HepG2 (cell line): ENCODE measurements around the gene FN1. TPM values are rescaled to one million over a fixed set of nuclear protein-coding genes. Genes with fewer than 3 reads are reported as not detected.

Source experiments
- FOXA3 ChIP-seq: IDR thresholded peaks from 2 replicates; pipeline ENCODE4 v1.6.1; 2016; ENCODE audit warnings: missing genetic modification reagents, missing compliant biosample characterization
- HMGXB4 ChIP-seq, 2 experiments: sonication (generic) in 1 of 2; formaldehyde crosslinking in 1 of 2; IDR thresholded peaks; 2 replicates each; pipeline versions ENCODE4 v1.4.0 to v1.6.1; 2018 to 2020; ENCODE audit warnings: missing genetic modification reagents in 2 of 2, borderline replicate concordance in 1 of 2, low read depth in 1 of 2, mild to moderate bottlenecking in 1 of 2, missing biosample characterization in 1 of 2
- MNT ChIP-seq: fragments of 450-650 bp; IDR thresholded peaks from 2 replicates; pipeline ENCODE4 v1.6.1; 2016
- NFIB ChIP-seq: sonication (generic); formaldehyde crosslinking; IDR thresholded peaks from 2 replicates; pipeline ENCODE4 v1.9.0; 2021; ENCODE audit warnings: missing genetic modification reagents, mild to moderate bottlenecking, borderline replicate concordance
- RARG ChIP-seq: sonication (generic); formaldehyde crosslinking; IDR thresholded peaks from 2 replicates; pipeline ENCODE4 v1.4.0; 2020; ENCODE audit warnings: low read depth, mild to moderate bottlenecking, missing genetic modification reagents
- RBM39 ChIP-seq: fragments of 200-400 bp; formaldehyde crosslinking; IDR thresholded peaks from one replicate; pipeline ENCODE4 v1.6.1; 2018; ENCODE audit warnings: antibody characterized with exemption, mild to moderate bottlenecking, low read depth, low read length; ENCODE audit not compliant: poor library complexity, severe bottlenecking
- REXO4 ChIP-seq: sonication (generic); formaldehyde crosslinking; IDR thresholded peaks from 2 replicates; pipeline ENCODE4 v1.8.0; 2022; ENCODE audit warnings: missing genetic modification reagents, mild to moderate bottlenecking, borderline replicate concordance
- SMAD3 ChIP-seq: sonication (generic); formaldehyde crosslinking; IDR thresholded peaks from 2 replicates; pipeline ENCODE4 v1.4.0; 2020; ENCODE audit warnings: missing genetic modification reagents
- SMAD9 ChIP-seq: sonication (generic); formaldehyde crosslinking; IDR thresholded peaks from 2 replicates; pipeline ENCODE4 v1.5.1; 2020; ENCODE audit warnings: mild to moderate bottlenecking, missing genetic modification reagents
- SP5 ChIP-seq: IDR thresholded peaks from 2 replicates; pipeline ENCODE4 v1.6.1; 2016; ENCODE audit warnings: low read depth, borderline replicate concordance
- ZBTB14 ChIP-seq: sonication (generic); formaldehyde crosslinking; IDR thresholded peaks from 2 replicates; pipeline ENCODE4 v1.4.0; 2020; ENCODE audit warnings: missing genetic modification reagents
- ZBTB38 ChIP-seq: sonication (generic); formaldehyde crosslinking; IDR thresholded peaks from 2 replicates; pipeline ENCODE4 v1.5.1; 2020; ENCODE audit warnings: mild to moderate bottlenecking, missing genetic modification reagents
- ZFP37 ChIP-seq: sonication (generic); formaldehyde crosslinking; IDR thresholded peaks from 2 replicates; pipeline ENCODE4 v1.4.0; 2020; ENCODE audit warnings: missing genetic modification reagents, borderline replicate concordance
- ZKSCAN1 ChIP-seq: fragments of 150-350 bp; IDR thresholded peaks from 2 replicates; pipeline ENCODE4 v1.6.1; 2014; ENCODE audit warnings: low read length
- ZNF3 ChIP-seq: IDR thresholded peaks from 2 replicates; pipeline ENCODE4 v1.7.0; 2017; ENCODE audit warnings: inconsistent platforms
- ZNF446 ChIP-seq: sonication (generic); formaldehyde crosslinking; IDR thresholded peaks from 2 replicates; pipeline ENCODE4 v1.5.0; 2020; ENCODE audit warnings: mild to moderate bottlenecking, missing genetic modification reagents
- ZNF615 ChIP-seq: sonication (generic); formaldehyde crosslinking; IDR thresholded peaks from 2 replicates; pipeline ENCODE4 v1.5.0; 2020; ENCODE audit warnings: mild to moderate bottlenecking, missing genetic modification reagents, borderline replicate concordance
- ZNF691 ChIP-seq: sonication (generic); formaldehyde crosslinking; IDR thresholded peaks from 2 replicates; pipeline ENCODE4 v1.4.0; 2020; ENCODE audit warnings: missing genetic modification reagents, low read depth, mild to moderate bottlenecking, borderline replicate concordance
- ZNF879 ChIP-seq: sonication (generic); formaldehyde crosslinking; IDR thresholded peaks from 2 replicates; pipeline ENCODE4 v1.8.1; 2023; ENCODE audit warnings: missing genetic modification reagents
- ZSCAN31 ChIP-seq: sonication (generic); formaldehyde crosslinking; IDR thresholded peaks from 2 replicates; pipeline ENCODE4 v1.5.0; 2020; ENCODE audit warnings: low read depth, mild to moderate bottlenecking, missing genetic modification reagents
- polyA plus RNA-seq, 8 experiments: library from polyadenylated mRNA; depleted of rRNA in 3 of 8; stranded (reverse) in 7 of 8; unstranded in 1 of 8; fragments of >200 nt; fragmentation: Illumina TruSeq in 4 of 8; extraction: Trizol in 4 of 8; gene quantifications; 2 replicates each; pipeline versions ENCODE4 v1.2.1 to v1.2.3, GENCODE V29; 2011 to 2016; ENCODE audit warnings: low read depth in 4 of 8, missing spikeins in 1 of 8, mixed read lengths in 1 of 8; ENCODE audit not compliant: insufficient read depth in 1 of 8
- total RNA-seq, 5 experiments: library from RNA; depleted of rRNA; stranded (reverse); fragments of >200 nt; fragmentation: Illumina TruSeq; extraction: Trizol; gene quantifications; 2 replicates each; pipeline ENCODE4 v1.2.3, GENCODE V29; 2016; ENCODE audit warnings: low read depth in 1 of 5

The FN1 gene
- total and polyA plus RNA-seq, 2 of the 13 experiments (the other 11 are each of a cell fraction or from before 2014, with no cell fraction given): 1,847 to 6,471 TPM

- peak; percentile 53 to 81; a peak in 3 of 4 replicates for TF ChIP-seq HMGXB4 (CRISPR knock-in tag; IDR thresholded peaks at IDR 0.05; ENCODE audit: borderline replicate concordance in 1 of 2, low read depth in 1 of 2)
- TF ChIP-seq MNT: no peak
- no peak for TF ChIP-seq RARG (CRISPR knock-in tag)
- TF ChIP-seq ZNF446 (CRISPR knock-in tag): peak; percentile 9; the same call in 1 of the 2 replicates
- TF ChIP-seq REXO4 (CRISPR knock-in tag): no peak; the same call in 1 of the 2 replicates
- TF ChIP-seq ZNF691 (CRISPR knock-in tag): no peak
- no peak for TF ChIP-seq ZKSCAN1
- TF ChIP-seq NFIB: no peak
- TF ChIP-seq ZBTB14: no peak
- TF ChIP-seq FOXA3 (CRISPR knock-in tag): peak; percentile 65
- no peak for TF ChIP-seq ZNF615
- TF ChIP-seq ZNF879 (CRISPR knock-in tag): peak; percentile 15; the same call in 1 of the 2 replicates
- peak; percentile 98 for TF ChIP-seq ZSCAN31 (CRISPR knock-in tag)
- TF ChIP-seq ZFP37 (CRISPR knock-in tag): no peak
- peak; percentile 55 for TF ChIP-seq SP5
- TF ChIP-seq SMAD3 (CRISPR knock-in tag): peak; percentile 93
- TF ChIP-seq ZNF3 (CRISPR knock-in tag): peak; percentile 97
- no peak; the same call in none of the 2 replicates for TF ChIP-seq ZBTB38 (CRISPR knock-in tag)
- TF ChIP-seq SMAD9: no peak
- TF ChIP-seq RBM39: peak; percentile 94
These were observed at the start of gene FN1 (continued) for GRCh38 chr2:215435870-215436704.
